GM23248 (cell line): ENCODE measurements around the gene HPD.

Source experiments
- EZH2 ChIP-seq: fragments of 200-600 bp; sonication (generic); IDR thresholded peaks from 2 replicates; pipeline ENCODE4 v1.6.1; 2018; ENCODE audit warnings: antibody characterized with exemption, mild to moderate bottlenecking; ENCODE audit not compliant: insufficient read depth, poor library complexity, severe bottlenecking
- EZH2phosphoT487 ChIP-seq: fragments of 200-600 bp; sonication (generic); IDR thresholded peaks from 2 replicates; pipeline ENCODE4 v1.6.1; 2018; ENCODE audit warnings: antibody characterized with exemption, moderate library complexity, mild to moderate bottlenecking, low read depth; ENCODE audit not compliant: insufficient read depth

DNA sequence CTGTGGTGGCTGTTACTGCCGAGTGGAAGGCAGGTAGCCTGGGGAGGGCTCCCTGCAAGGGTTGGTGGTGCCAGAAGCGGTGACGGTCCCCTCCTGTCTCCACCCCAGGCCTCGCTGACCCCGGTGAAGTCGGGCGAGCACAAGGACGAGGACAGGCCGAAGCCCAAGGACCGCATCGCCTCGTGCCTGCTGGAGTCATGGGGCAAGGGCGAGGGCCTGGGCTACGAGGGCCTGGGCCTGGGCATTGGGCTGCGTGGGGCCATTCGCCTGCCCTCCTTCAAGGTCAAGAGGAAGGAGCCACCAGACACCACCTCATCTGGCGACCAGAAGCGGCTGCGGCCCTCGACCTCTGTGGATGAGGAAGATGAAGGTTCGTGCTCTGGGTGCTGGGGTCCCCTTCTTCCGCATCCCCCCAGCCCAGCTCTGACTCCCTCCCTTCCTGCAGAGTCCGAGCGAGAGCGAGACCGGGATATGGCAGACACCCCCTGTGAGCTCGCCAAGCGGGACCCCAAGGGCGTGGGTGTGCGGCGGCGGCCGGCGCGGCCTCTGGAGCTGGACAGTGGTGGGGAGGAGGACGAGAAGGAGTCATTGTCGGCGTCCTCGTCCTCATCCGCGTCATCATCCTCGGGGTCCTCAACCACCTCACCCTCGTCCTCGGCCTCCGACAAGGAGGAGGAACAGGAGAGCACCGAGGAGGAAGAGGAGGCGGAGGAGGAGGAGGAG is 41.6 kb downstream of the HPD start:
- TF ChIP-seq EZH2 (no peak), EZH2phosphoT487 (no peak)
